Keratinocyte (primary cell): ENCODE data around the gene SIRT7. TPM values are rescaled to one million over a fixed set of nuclear protein-coding genes. Genes with fewer than 3 reads are reported as not detected.
"Not testable (repeated sequence)": the region's sequence is repeated elsewhere in the genome, so short reads cannot be mapped to it uniquely, and the experiment has no call there.

Experiments used
- DNase-seq: peaks from one replicate; pipeline ENCODE4 v3.0.0-alpha.2; 2011; ENCODE audit warnings: low read depth, missing footprints, low spot score
- FAIRE-seq: peaks from 2 replicates; lab custom pipeline; 2011; peaks lifted over from hg19 to GRCh38; lab: Jason Lieb, UNC
- H2AFZ ChIP-seq: 2 replicates; pipeline ENCODE4 v1.6.0; 2012; ENCODE audit warnings: low read length, control low read depth, inconsistent platforms; ENCODE audit not compliant: control insufficient read depth
- H3K27ac ChIP-seq: 2 replicates; pipeline ENCODE4 v1.5.1; 2011; ENCODE audit warnings: low read length; ENCODE audit not compliant: control insufficient read depth, insufficient read depth
- H3K27me3 ChIP-seq: 3 replicates; pipeline ENCODE4 v1.6.0; 2011; ENCODE audit warnings: low read length; ENCODE audit not compliant: control insufficient read depth, insufficient read depth; ENCODE audit errors: extremely low read depth
- H3K36me3 ChIP-seq, 2 experiments: 2 replicates in 1 of 2; 3 replicates in 1 of 2; pipeline ENCODE4 v1.5.1; 2011; ENCODE audit warnings: low read length in 2 of 2, mild to moderate bottlenecking in 1 of 2; ENCODE audit not compliant: control insufficient read depth in 2 of 2, insufficient read depth in 2 of 2; ENCODE audit errors: extremely low read depth in 1 of 2
- H3K4me1 ChIP-seq: 3 replicates; pipeline ENCODE4 v1.5.1; 2011; ENCODE audit warnings: low read length; ENCODE audit not compliant: control insufficient read depth, insufficient read depth; ENCODE audit errors: extremely low read depth
- H3K4me2 ChIP-seq: 3 replicates; pipeline ENCODE4 v1.6.0; 2011; ENCODE audit warnings: low read depth, low read length; ENCODE audit not compliant: control insufficient read depth, insufficient read depth; ENCODE audit errors: extremely low read depth
- H3K4me3 ChIP-seq, 3 experiments: fragments of 200-600 bp in 1 of 3; sonication (generic) in 1 of 3; 2 replicates in 2 of 3; 3 replicates in 1 of 3; pipeline ENCODE4 v1.5.1; 2011 to 2016; ENCODE audit warnings: low read length in 3 of 3, mild to moderate bottlenecking in 3 of 3, control low read depth in 2 of 3, inconsistent platforms in 1 of 3, low read depth in 1 of 3, mixed read lengths in 1 of 3, mixed run types in 1 of 3, moderate library complexity in 1 of 3; ENCODE audit not compliant: control insufficient read depth in 2 of 3, insufficient read depth in 2 of 3; ENCODE audit errors: extremely low read depth in 1 of 3
- H3K79me2 ChIP-seq: 2 replicates; pipeline ENCODE4 v1.6.0; 2012; ENCODE audit warnings: low read length; ENCODE audit not compliant: control insufficient read depth, insufficient read depth
- H3K9ac ChIP-seq: 3 replicates; pipeline ENCODE4 v1.6.0; 2011; ENCODE audit warnings: low read length; ENCODE audit not compliant: control insufficient read depth, insufficient read depth; ENCODE audit errors: extremely low read depth
- H3K9me1 ChIP-seq: 3 replicates; pipeline ENCODE4 v1.6.0; 2011; ENCODE audit warnings: low read length; ENCODE audit not compliant: control insufficient read depth, insufficient read depth; ENCODE audit errors: extremely low read depth
- H3K9me3 ChIP-seq: 2 replicates; pipeline ENCODE4 v1.5.1; 2012; ENCODE audit warnings: low read depth, low read length; ENCODE audit not compliant: control insufficient read depth
- H4K20me1 ChIP-seq: 3 replicates; pipeline ENCODE4 v1.6.0; 2011; ENCODE audit warnings: low read length; ENCODE audit not compliant: control insufficient read depth, insufficient read depth; ENCODE audit errors: extremely low read depth
- EZH2 ChIP-seq: IDR thresholded peaks from one replicate; pipeline ENCODE4 v1.6.1; 2012; ENCODE audit warnings: inconsistent platforms, mild to moderate bottlenecking, low read length, moderate library complexity
- dilution Hi-C: fragments of 300-500 bp; cut with MboI; formaldehyde crosslinking; loops from one replicate; pipeline ENCODE4 v1.7.0; 2020; ENCODE audit warnings: low sequenced_read_pairs; ENCODE audit not compliant: extremely low pct_ligation_motif_present
- polyA plus RNA-seq, 5 experiments: library from polyadenylated mRNA; depleted of rRNA in 3 of 5; stranded (reverse) in 3 of 5; stranded (forward) in 1 of 5; unstranded in 1 of 5; fragments of >200 nt; gene quantifications; 1 replicate in 1 of 5; 2 replicates in 3 of 5; 3 replicates in 1 of 5; pipeline versions ENCODE4 v1.2.1 to v1.2.3, GENCODE V29; 2011 to 2012; ENCODE audit warnings: missing spikeins in 2 of 5, low read depth in 1 of 5, low replicate concordance in 1 of 5
- TF ChIP-seq, protein P1 (sequence below), 3 experiments: IDR thresholded peaks in 1 of 3; conservative IDR thresholded peaks in 1 of 3; optimal IDR thresholded peaks in 1 of 3; 2 replicates in 2 of 3; 3 replicates in 1 of 3; pipeline versions ENCODE3 to v1.5.1; 2011; ENCODE audit warnings: low read length in 3 of 3, mild to moderate bottlenecking in 3 of 3, moderate library complexity in 2 of 3, control low read depth in 1 of 3, inconsistent platforms in 1 of 3; ENCODE audit not compliant: insufficient read depth in 2 of 3; ENCODE audit errors: extremely low read depth in 1 of 3

The SIRT7 gene
- polyA plus RNA-seq, 1 donor (not counting 4 experiments of a cell fraction or from before 2014, with no cell fraction given) = 6.9 TPM

DNA sequence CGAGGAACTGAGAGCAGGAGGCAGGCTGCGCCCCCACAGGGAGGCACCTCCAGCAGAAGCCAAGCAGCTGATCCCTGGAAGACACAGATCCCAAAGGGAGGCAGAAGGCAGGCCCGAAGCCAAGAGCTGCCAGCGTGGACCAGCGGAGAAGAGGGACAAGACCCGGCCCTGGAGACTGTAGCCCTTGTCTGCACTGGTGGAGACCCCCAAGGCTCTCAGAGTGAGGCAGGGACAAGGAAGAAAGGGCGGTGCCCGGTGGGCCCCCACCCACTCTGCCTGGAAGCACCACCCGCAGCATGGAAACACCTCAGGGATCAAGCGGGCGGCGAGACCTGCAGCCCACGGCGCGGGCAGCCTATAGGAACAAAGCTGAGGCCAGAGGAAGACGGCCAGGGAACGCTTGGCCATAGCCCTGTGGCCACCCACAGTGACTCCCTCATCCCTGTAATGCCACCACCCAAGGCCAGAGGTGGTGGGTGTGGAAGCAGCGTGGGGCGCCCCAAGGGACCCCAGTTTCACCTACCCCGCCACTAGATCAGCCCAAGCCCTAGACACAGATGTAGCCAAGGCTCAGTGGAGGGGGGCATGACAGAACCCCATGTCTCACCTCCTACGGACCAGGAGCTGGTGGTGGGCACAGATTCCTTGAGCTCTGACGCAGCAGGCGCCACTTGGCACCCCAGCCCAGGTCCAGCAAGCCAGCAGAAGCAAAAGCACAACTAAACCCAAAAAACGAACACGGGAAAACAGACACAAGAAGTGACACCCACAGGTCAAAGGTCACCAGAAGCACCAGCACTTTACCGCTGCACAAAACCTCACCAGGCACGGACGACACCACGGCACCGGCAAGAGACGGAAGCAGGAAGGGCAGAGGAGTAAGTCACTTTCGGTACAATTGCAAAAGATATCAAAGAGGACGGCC, 2.9 kb upstream of the SIRT7 start:
- dilution Hi-C loops = no loop called here
- no peaks in the 10 kb centered on the region for H3K27me3 ChIP-seq
- no peak for DNase-seq
- H2AFZ ChIP-seq = no peak overlapping the region
- H3K36me3 ChIP-seq = peaks cover 24 to 33% of the 10 kb centered on the region in 2 experiments
- H4K20me1 ChIP-seq = peaks cover 12% of the 10 kb centered on the region
- TF ChIP-seq, protein P1, sequence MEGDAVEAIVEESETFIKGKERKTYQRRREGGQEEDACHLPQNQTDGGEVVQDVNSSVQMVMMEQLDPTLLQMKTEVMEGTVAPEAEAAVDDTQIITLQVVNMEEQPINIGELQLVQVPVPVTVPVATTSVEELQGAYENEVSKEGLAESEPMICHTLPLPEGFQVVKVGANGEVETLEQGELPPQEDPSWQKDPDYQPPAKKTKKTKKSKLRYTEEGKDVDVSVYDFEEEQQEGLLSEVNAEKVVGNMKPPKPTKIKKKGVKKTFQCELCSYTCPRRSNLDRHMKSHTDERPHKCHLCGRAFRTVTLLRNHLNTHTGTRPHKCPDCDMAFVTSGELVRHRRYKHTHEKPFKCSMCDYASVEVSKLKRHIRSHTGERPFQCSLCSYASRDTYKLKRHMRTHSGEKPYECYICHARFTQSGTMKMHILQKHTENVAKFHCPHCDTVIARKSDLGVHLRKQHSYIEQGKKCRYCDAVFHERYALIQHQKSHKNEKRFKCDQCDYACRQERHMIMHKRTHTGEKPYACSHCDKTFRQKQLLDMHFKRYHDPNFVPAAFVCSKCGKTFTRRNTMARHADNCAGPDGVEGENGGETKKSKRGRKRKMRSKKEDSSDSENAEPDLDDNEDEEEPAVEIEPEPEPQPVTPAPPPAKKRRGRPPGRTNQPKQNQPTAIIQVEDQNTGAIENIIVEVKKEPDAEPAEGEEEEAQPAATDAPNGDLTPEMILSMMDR (optimal IDR thresholded peaks at IDR 0.05 in 1 of 3, IDR thresholded peaks at IDR 0.05 in 1 of 3, conservative IDR thresholded peaks at IDR 0.05 in 1 of 3; ENCODE audit: extremely low read depth in 1 of 3, insufficient read depth in 2 of 3, low read length in 3 of 3) = no peak
- no peak for TF ChIP-seq EZH2
- H3K9me3 ChIP-seq = no peaks in the 10 kb centered on the region
- H3K4me2 ChIP-seq = no peak overlapping the region
- no peak overlapping the region for H3K9ac ChIP-seq
- no peak overlapping the region for H3K27ac ChIP-seq
- H3K9me1 ChIP-seq = no peaks in the 10 kb centered on the region
- H3K79me2 ChIP-seq = peaks cover 77% of the 10 kb centered on the region
- FAIRE-seq = no peak
- H3K4me1 ChIP-seq = peaks cover 33% of the 10 kb centered on the region
- H3K4me3 ChIP-seq = no peak overlapping the region

DNA sequence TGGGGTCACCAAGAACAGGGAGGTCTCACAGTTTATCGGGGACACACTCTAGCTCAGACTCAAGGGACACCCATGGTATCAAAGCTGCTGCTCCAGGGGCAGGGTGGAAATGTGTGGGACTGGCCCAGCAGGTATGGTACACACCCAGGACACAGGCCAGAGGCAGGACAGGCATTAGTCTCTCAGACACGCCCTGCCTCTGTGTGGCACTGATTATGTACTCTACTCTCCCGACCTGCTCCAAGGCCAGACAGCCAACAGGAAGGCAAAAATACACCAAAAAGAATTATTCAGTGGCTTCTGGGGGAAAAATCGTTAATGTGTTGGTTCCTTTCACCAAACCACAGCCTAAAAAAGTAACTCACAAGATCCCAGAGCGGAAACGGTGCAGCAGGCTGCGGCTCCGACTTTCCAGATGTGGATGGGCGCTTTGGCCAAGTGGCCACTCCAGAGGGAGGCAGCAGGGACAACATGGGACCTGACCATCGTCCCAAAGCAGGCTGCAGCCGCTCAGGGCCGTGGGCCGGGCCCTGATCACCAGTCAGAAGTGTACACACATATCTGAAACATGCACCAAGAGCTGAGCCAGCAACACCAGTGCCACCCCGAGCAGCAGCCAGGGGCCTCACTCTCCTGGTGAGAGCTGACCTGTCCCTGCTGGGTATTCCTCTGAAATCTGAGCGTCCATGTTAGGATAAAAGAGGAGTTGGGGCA, 1.0 kb upstream of the SIRT7 start:
- Histone ChIP-seq H3K9me3 (no peaks in the 10 kb centered on the region), H3K36me3 (peaks cover 36 to 43% of the 10 kb centered on the region in 2 experiments), H3K4me2 (no peak overlapping the region), H3K27ac (no peak overlapping the region), H2AFZ (no peak overlapping the region), H3K4me1 (peaks cover 22% of the 10 kb centered on the region), H4K20me1 (peaks cover 9% of the 10 kb centered on the region), H3K27me3 (no peaks in the 10 kb centered on the region), H3K4me3 (no peak overlapping the region), H3K9me1 (no peaks in the 10 kb centered on the region), H3K9ac (no peak overlapping the region), H3K79me2 (peaks cover 65% of the 10 kb centered on the region)
- dilution Hi-C loops = no loop called here
- TF ChIP-seq, protein P1 (optimal IDR thresholded peaks at IDR 0.05 in 1 of 3, IDR thresholded peaks at IDR 0.05 in 1 of 3, conservative IDR thresholded peaks at IDR 0.05 in 1 of 3; ENCODE audit: extremely low read depth in 1 of 3, insufficient read depth in 2 of 3, low read length in 3 of 3) = no peak
- no peak for TF ChIP-seq EZH2
- no peak for DNase-seq
- FAIRE-seq = no peak

DNA sequence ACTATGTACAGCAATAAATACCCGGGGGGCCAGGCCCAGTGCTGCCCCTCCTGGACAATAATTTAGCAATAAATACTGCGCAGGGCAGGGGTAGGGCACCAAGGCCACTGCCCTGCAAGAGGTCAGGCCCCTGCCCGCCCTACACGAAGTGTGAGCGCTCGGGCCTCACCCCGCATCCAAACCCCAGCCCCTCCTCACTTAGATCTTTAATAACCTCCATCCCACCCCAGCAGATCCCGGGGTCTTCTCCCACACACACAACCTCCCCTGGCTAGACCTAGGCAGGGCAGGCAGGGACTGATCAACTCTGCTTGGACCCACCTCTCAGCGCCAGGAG, 325 bp upstream of the SIRT7 start:
- Histone ChIP-seq H3K4me3 (peak overlapping the region in 1 of 3 experiments; percentile 50), H3K4me1 (peaks cover 18% of the 10 kb centered on the region), H3K79me2 (peaks cover 59% of the 10 kb centered on the region), H3K36me3 (peaks cover 43 to 50% of the 10 kb centered on the region in 2 experiments)
- H3K27me3 ChIP-seq, H3K4me2 ChIP-seq, dilution Hi-C loops, DNase-seq, H2AFZ ChIP-seq, FAIRE-seq, H3K27ac ChIP-seq, H3K9me3 ChIP-seq, H3K9me1 ChIP-seq, H3K9ac ChIP-seq, H4K20me1 ChIP-seq: not testable (repeated sequence)
